ENCODE data around the gene FHIT.

- TF ChIP-seq CTCF (IDR thresholded peaks at IDR 0.05) (no peak), POLR2A (IDR thresholded peaks at IDR 0.05) (no peak)
Measured at GRCh38 chr3:60578936-60579335, 672.3 kb downstream of the FHIT start.
